Peyer's patch (tissue), 4 donors: Measurements from ENCODE around the gene KRTAP2-2.

ENCODE experiments used
- CTCF ChIP-seq, 6 experiments: fragments of 450-650 bp in 4 of 6; fragments of 200-600 bp in 2 of 6; sonication (generic) in 1 of 6; IDR thresholded peaks; one replicate each; pipeline ENCODE4 v1.5.1; 2017 to 2019; ENCODE audit warnings: antibody characterized with exemption in 6 of 6, mild to moderate bottlenecking in 3 of 6, moderate library complexity in 1 of 6
- POLR2A ChIP-seq, 2 donors: fragments of 450-650 bp; IDR thresholded peaks; one replicate each; pipeline ENCODE4 v1.5.1; 2017; ENCODE audit warnings: antibody characterized with exemption in 2 of 2, mild to moderate bottlenecking in 2 of 2, moderate library complexity in 2 of 2

- TF ChIP-seq CTCF (IDR thresholded peaks at IDR 0.05) (no peak), POLR2A (IDR thresholded peaks at IDR 0.05) (no peak)
Measured at GRCh38 chr17:41096055-41096454, 41.0 kb upstream of the KRTAP2-2 start.
